ENCODE measurements around the gene AFG1L. TPM values are rescaled to one million over a fixed set of nuclear protein-coding genes. Genes with fewer than 3 reads are reported as not detected.
A peak's percentile ranks its signal among the peaks of the same experiment; 100 is the strongest.
"Not testable (repeated sequence)": the region's sequence is repeated elsewhere in the genome, so short reads cannot be mapped to it uniquely, and the experiment has no call there.

The AFG1L gene
- 7.2 to 8.7 TPM (median 7.9 TPM) in 3 replicates for total RNA-seq (2021)
- percentile 53 among the genes with signal in this experiment for Bru-seq, nascent RNA
- long read RNA-seq, experiment 1, full-length matches to known transcripts: 6 of 17 reads
- long read RNA-seq, experiment 1, partial matches to known transcripts: 1 of 17 reads
- long read RNA-seq, experiment 1, other reads (novel, unspliced or antisense): 10 of 17 reads
- long read RNA-seq, experiment 2, partial matches to known transcripts: 2 of 9 reads
- long read RNA-seq, experiment 2, other reads (novel, unspliced or antisense): 7 of 9 reads
- long read RNA-seq, experiment 3, full-length matches to known transcripts: 8 of 10 reads
- long read RNA-seq, experiment 3, partial matches to known transcripts: 0 of 10 reads
- long read RNA-seq, experiment 3, other reads (novel, unspliced or antisense): 2 of 10 reads

DNA sequence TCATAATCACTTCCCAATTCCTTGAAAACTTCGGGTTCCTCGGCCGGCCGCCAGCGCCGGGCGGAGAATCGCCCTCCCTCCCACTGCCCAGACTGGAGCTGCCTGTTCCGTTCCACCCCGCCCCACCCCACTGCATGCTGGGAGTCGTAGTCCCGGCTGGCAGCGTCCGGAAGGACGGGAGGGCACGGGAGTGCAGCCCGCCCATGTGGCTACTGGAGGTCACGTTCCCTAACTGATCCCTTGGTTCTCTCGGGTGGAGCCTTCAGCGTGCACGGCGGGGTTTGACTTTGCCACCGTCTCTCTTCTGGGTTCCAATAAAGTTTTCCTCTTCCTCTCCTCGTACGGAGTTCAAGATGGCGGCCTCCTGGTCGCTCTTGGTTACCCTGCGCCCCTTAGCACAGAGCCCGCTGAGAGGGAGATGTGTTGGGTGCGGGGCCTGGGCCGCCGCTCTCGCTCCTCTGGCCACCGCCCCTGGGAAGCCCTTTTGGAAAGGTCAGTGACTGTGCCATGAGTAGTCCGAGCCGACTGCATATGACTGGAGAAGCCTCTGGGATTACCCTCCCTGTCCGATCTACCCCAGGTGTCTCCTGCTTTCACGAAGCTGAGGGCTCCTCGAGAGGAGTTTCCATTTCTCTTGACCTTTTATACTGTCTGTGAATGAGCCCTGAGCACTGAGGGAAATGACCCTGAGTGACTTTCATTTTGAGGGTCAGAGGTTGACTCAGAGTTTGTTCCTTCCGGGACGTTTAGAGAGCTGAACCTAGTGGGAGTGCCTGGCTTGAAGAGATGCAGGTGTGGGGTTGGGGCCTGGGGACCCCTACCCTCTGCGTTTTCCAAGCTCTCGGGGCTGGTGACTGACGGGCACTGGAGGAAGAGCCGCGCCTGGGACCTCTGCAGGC is at the start of gene AFG1L:
Gene AFG1L (plus strand): TSS at position 328 of the 899 bp plus-strand sequence. CDS start 26 bp downstream, at position 354.
- POLR2A ChIA-PET: interaction anchor here (0.6 to 1.8 kb wide), 3 partner anchors 15 to 119 kb away, joined by 3 to 11 read pairs (median 4); partner anchors contain the start of gene SNX3
- H3K27ac Mint-ChIP-seq: peak within 1 kb of the TSS; percentile 98
- peak within 1 kb of the TSS; percentile 99 for H3K4me3 Mint-ChIP-seq
- H3K4me1 Mint-ChIP-seq: peaks cover 10% of the 10 kb centered on the region
- DNase-seq (ENCODE audit: low spot score): peak; percentile 95
- ATAC-seq: peak; percentile 93
- no peaks in the 10 kb centered on the region for H3K36me3 Mint-ChIP-seq
- no peaks in the 10 kb centered on the region for H3K27me3 Mint-ChIP-seq (ENCODE audit: low read depth)
- no peaks in the 10 kb centered on the region for H3K9me3 Mint-ChIP-seq
- TF ChIP-seq MAX (CRISPR knock-in tag; IDR thresholded peaks at IDR 0.05) (peak; percentile 59; the same call in 1 of the 2 replicates), HMGXB4 (CRISPR knock-in tag; IDR thresholded peaks at IDR 0.05) (0 out of 2 replicates have a peak, but pooled peaks have one; percentile 54), SP1 (CRISPR knock-in tag; conservative IDR thresholded peaks at IDR 0.05) (peak; percentile 83), PRRX2 (CRISPR knock-in tag; IDR thresholded peaks at IDR 0.05) (no peak), ZBTB43 (CRISPR knock-in tag; IDR thresholded peaks at IDR 0.05) (0 out of 2 replicates have a peak, but pooled peaks have one; percentile 17), USF1 (CRISPR knock-in tag; IDR thresholded peaks at IDR 0.05) (peak; percentile 68; the same call in 1 of the 2 replicates), ETV6 (CRISPR knock-in tag; IDR thresholded peaks at IDR 0.05) (peak; percentile 31; the same call in 1 of the 2 replicates), CBFB (CRISPR knock-in tag; IDR thresholded peaks at IDR 0.05; ENCODE audit: low read depth) (0 out of 2 replicates have a peak, but pooled peaks have one; percentile 40), RELA (CRISPR knock-in tag; IDR thresholded peaks at IDR 0.05; ENCODE audit: borderline replicate concordance) (no peak), CREB1 (CRISPR knock-in tag; IDR thresholded peaks at IDR 0.05) (0 out of 2 replicates have a peak, but pooled peaks have one; percentile 11), FOXK1 (CRISPR knock-in tag; IDR thresholded peaks at IDR 0.05) (peak; percentile 64; the same call in 1 of the 2 replicates), GABPB1 (CRISPR knock-in tag; IDR thresholded peaks at IDR 0.05) (peak; percentile 51; the same call in 1 of the 2 replicates)
- TF ChIP-seq, protein P1, sequence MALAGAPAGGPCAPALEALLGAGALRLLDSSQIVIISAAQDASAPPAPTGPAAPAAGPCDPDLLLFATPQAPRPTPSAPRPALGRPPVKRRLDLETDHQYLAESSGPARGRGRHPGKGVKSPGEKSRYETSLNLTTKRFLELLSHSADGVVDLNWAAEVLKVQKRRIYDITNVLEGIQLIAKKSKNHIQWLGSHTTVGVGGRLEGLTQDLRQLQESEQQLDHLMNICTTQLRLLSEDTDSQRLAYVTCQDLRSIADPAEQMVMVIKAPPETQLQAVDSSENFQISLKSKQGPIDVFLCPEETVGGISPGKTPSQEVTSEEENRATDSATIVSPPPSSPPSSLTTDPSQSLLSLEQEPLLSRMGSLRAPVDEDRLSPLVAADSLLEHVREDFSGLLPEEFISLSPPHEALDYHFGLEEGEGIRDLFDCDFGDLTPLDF (CRISPR knock-in tag; IDR thresholded peaks at IDR 0.05): no peak
- TF ChIP-seq, protein P2, sequence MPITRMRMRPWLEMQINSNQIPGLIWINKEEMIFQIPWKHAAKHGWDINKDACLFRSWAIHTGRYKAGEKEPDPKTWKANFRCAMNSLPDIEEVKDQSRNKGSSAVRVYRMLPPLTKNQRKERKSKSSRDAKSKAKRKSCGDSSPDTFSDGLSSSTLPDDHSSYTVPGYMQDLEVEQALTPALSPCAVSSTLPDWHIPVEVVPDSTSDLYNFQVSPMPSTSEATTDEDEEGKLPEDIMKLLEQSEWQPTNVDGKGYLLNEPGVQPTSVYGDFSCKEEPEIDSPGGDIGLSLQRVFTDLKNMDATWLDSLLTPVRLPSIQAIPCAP (CRISPR knock-in tag; IDR thresholded peaks at IDR 0.05): no peak
- TF ChIP-seq, protein P3, sequence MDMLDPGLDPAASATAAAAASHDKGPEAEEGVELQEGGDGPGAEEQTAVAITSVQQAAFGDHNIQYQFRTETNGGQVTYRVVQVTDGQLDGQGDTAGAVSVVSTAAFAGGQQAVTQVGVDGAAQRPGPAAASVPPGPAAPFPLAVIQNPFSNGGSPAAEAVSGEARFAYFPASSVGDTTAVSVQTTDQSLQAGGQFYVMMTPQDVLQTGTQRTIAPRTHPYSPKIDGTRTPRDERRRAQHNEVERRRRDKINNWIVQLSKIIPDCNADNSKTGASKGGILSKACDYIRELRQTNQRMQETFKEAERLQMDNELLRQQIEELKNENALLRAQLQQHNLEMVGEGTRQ (CRISPR knock-in tag; IDR thresholded peaks at IDR 0.05): peak; percentile 70
- CTCF ChIA-PET: interaction anchor here (0.6 to 1.5 kb wide), 2 partner anchors 197 to 303 kb away, joined by 4 to 8 read pairs; no protein-coding TSS in a partner anchor

DNA sequence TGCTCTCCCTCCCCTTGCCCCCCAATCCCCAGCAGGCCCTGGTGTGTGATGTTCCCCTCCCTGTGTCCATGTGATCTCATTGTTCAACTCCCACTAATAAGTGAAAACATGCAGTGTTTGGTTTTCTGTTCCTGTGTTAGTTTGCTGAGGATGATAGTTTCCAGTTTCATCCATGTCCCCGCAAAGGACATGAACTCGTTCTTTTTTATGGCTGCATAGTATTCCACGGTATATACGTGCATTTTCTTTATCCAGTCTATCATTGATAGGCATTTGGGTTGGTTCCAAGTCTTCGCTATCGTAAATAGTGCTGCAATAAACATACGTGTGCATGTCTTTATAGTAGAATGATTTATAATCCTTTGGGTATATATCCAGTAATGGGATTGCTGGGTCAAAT is 49.8 kb upstream of the AFG1L start:
- Mint-ChIP-seq H3K36me3 (peaks cover 32% of the 10 kb centered on the region), H3K9me3 (peaks cover 20% of the 10 kb centered on the region)
- H3K27ac Mint-ChIP-seq; CTCF ChIA-PET; H3K27me3 Mint-ChIP-seq (ENCODE audit: low read depth); H3K4me3 Mint-ChIP-seq; DNase-seq (ENCODE audit: low spot score); ATAC-seq; H3K4me1 Mint-ChIP-seq; POLR2A ChIA-PET: not testable (repeated sequence)
